ES-I3 (cell line): ENCODE results near the gene MSTO1.
A peak's percentile ranks its signal among the peaks of the same experiment; 100 is the strongest.
"Not testable (repeated sequence)": the region's sequence is repeated elsewhere in the genome, so short reads cannot be mapped to it uniquely, and the experiment has no call there.

Experiments used
- H3K36me3 ChIP-seq: 2 replicates; pipeline ENCODE4 v1.6.1; 2013; ENCODE audit warnings: mild to moderate bottlenecking, low read length, control low read depth, moderate library complexity; ENCODE audit not compliant: insufficient read depth
- H3K4me1 ChIP-seq: 2 replicates; pipeline ENCODE4 v1.6.1; 2013; ENCODE audit warnings: mild to moderate bottlenecking, control low read depth, low read length; ENCODE audit not compliant: insufficient read depth
- H3K9ac ChIP-seq: 2 replicates; pipeline ENCODE4 v1.6.1; 2013; ENCODE audit warnings: low read depth, mild to moderate bottlenecking, low read length, moderate library complexity
- H3K9me3 ChIP-seq: 2 replicates; pipeline ENCODE4 v1.6.1; 2013; ENCODE audit warnings: mild to moderate bottlenecking, low read length, moderate library complexity; ENCODE audit not compliant: control insufficient read depth, insufficient read depth

Gene MSTO1

DNA sequence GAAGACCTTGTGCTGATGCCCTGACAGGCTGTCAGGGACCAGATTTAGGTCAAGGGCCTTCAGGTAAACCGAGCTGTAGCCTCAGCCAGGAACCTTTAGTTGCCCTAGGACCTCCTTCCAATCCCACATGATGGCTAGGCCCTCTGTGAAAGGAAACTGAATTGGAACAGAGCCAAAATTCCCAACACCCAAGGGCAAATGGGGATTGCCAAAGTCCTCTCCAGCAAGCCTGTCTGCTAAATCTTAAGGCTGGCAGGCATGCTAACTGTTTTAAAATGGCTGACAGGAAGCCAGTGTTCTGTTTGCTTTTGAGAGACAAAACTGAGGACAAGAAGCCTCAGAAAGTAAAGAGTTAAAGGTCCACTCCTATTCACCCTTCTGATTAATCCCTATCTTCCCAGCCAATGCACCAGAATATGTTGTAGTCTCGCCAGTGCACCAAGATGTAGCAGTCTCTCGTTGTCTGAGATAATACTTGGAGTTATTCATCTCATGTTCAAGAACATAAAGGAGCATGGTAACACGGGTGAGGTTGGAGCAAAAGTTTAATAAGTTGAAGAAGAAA, 35.1 kb downstream of the MSTO1 start:
- peaks cover 26% of the 10 kb centered on the region for H3K9me3 ChIP-seq
- H3K36me3 ChIP-seq = peaks cover 6% of the 10 kb centered on the region
- H3K9ac ChIP-seq = no peak overlapping the region
- H3K4me1 ChIP-seq = no peaks in the 10 kb centered on the region

DNA sequence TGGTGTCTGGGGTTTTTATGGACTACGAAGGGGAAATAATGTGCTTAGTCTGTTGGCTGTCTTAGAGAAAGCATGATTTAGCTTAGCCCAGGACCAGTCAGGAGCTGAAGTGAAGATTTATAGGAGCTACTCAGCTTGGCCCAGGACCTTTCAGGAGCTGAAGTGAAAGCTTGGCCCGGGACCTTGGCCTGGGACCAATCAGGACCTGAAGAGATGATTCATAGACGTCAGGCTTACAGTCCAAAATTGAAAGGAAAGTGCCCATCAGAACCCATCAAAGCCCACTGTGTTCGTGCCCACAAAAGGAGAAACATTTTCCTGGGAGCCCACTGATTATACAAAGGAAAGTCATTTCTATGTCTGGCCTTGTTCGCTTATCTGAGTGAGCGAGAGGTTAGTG, 35.6 kb downstream of the MSTO1 start:
- H3K9me3 ChIP-seq = peaks cover 22% of the 10 kb centered on the region
- H3K36me3 ChIP-seq = peaks cover 6% of the 10 kb centered on the region
- H3K9ac ChIP-seq = no peak overlapping the region
- H3K4me1 ChIP-seq = no peaks in the 10 kb centered on the region

DNA sequence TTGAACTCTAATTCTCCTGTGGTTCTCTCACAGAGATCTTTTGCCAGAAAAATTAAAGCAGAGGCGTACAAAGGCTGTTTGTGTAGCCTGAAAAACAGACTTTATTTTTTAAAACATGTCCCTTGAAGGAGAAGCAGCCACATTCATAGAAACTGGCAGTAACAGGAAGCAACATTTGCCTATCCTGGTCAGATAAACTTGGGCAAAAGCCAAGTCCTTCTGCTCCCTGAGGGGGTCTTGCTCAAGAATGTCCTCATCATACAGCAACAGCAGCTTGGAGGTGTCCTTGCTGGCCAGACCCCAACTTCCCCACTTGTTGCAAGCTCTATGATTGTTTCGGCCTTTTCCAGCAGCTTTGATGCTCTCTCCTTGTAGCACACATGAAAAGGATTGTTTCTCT, 36.3 kb downstream of the MSTO1 start:
- Histone ChIP-seq H3K4me1 (peaks cover under 1% of the 10 kb centered on the region; the same call in 1 of the 2 replicates), H3K36me3 (peaks cover 5% of the 10 kb centered on the region), H3K9ac (no peak overlapping the region), H3K9me3 (peaks cover 19% of the 10 kb centered on the region)

DNA sequence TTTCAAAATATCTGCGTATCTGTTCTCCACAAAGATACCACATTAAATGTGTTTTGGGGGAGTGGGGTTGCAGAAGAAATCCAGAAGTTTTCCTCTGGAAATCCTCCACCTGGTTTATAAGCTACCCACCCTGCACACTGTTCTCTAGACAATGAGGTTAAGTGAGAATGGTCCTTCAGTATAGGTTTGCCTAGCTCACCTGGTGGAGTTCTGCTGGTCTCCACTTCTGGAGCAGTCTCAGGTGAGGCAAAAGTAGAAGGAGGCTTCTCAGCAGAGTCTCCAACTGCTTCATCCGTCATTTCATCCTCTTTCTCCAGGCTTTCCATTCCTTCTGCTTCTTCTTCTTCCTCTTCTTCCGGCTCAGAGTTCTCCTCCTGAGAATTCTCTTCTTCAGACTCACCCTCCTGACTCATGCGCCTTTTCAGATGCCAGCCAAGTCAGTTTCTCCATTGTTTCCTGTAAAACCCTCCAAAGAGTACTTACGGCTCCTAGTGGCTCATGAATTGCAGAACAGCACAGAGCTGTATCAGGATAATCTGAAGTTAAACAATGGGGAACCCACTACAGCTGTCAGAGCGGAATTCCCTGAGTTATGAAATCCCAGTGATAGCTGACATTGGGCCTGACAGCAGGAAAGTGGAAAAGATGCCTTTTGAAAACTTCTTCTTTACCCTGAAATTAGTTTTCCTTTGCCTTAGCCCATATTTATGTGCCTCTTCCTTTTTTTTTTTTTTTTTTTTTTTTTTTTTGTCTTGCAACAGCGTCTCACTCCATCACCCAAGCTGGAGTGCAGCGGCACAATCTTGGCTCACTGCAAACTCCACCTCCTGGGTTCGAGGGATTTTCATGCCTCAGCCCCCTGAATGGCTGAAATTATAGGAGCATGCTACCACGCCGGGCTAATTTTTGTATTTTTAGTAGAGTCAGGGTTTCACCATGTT, 38.5 kb downstream of the MSTO1 start:
- Histone ChIP-seq H3K9me3 (peaks cover 12% of the 10 kb centered on the region), H3K4me1 (peaks cover 8% of the 10 kb centered on the region; the same call in 1 of the 2 replicates), H3K9ac (peak overlapping the region; percentile 25; the same call in 1 of the 2 replicates), H3K36me3 (peaks cover 2% of the 10 kb centered on the region; the same call in 1 of the 2 replicates)

DNA sequence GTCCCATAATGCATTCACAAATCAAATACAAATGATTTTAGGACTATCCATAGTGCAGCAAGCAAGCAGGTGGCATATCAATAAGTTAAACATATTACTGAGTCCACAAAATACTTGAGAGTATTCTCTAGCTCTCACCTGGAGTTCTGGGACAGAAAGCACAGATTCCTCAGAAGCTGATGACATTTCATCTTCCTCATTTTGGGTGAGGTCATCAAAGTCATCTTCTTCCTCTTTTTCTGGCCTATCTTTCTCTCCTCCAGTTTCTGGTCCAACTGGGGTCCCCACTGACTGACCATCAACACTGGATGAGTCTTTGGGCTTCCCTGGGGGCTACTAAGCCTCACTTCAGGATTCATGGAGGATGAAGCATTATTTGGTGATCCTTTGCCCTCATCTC, 39.7 kb downstream of the MSTO1 start:
- Histone ChIP-seq H3K9ac (no peak overlapping the region), H3K36me3 (peaks cover 2% of the 10 kb centered on the region; the same call in 1 of the 2 replicates), H3K9me3 (peaks cover 4% of the 10 kb centered on the region; the same call in 1 of the 2 replicates), H3K4me1 (peaks cover 8% of the 10 kb centered on the region; the same call in 1 of the 2 replicates)

DNA sequence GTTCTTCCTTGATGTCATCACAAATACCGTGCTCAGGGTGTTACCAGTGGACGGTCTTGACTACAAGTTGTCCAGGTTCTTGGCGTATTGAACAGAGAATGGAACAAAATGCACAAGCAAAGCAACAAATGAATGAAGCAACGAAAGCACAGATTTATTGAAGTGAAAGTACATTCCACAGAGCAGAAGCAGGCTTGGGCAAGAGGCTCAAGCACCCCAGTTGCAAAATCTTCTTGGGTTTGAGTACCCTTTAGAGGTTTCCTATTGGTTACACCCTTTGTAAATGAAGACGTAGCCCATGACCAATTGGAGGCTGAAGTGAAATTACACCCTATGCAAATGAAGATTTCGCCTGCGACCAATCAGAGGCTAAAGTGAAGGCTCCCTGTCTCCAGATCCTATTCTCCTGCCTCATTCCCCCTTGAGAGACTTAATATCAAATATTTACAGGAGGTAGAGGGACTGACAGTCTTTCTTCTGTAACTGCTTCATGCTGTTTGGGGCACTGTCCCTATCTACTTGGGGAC, 40.3 kb downstream of the MSTO1 start:
- Histone ChIP-seq H3K9me3 (peaks cover 4% of the 10 kb centered on the region; the same call in 1 of the 2 replicates), H3K9ac (no peak overlapping the region), H3K36me3 (peaks cover 2% of the 10 kb centered on the region; the same call in 1 of the 2 replicates), H3K4me1 (peaks cover 8% of the 10 kb centered on the region; the same call in 1 of the 2 replicates)

DNA sequence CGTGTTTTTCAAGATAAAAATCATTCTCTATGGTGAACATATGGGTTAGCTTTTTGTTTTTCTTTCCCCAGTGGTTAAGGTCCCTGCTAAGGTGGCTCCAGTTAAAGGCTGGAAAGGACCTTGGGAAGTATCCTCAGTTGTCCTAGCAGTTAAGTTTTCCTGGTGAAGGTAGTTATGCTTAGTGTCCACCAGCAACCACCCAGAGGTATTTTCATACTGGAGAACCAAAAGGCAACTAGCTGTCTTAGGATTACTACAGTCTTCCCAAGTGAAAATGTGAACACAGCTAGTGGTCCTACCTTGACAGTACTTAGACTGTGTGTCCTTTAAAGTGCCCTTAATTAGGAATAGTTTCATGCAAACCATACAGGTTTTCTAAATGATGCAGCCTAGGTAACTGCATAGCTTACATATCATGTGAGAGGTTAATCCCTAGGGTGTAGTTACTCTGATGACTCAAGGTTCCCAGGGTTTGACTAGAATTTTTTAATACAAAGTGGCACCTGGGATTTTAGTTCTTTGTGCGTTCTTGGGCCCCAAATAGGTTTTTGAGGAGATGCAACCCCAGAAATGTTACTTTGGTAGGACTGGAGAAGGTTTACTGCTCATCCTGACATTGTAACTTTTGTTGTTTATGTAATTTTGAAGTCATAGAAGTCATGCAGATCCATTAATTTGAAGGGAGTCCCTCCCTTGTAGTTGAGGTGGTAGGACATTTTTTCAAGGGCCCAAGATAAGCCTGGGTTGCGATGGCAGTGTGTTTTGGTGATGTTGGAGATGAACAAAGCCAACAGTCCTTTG, 42.0 kb downstream of the MSTO1 start:
- H3K36me3 ChIP-seq = no peaks in the 10 kb centered on the region; the same call in 1 of the 2 replicates
- H3K9me3 ChIP-seq = no peaks in the 10 kb centered on the region
- H3K9ac ChIP-seq = no peak overlapping the region
- peaks cover 8% of the 10 kb centered on the region; the same call in 1 of the 2 replicates for H3K4me1 ChIP-seq

DNA sequence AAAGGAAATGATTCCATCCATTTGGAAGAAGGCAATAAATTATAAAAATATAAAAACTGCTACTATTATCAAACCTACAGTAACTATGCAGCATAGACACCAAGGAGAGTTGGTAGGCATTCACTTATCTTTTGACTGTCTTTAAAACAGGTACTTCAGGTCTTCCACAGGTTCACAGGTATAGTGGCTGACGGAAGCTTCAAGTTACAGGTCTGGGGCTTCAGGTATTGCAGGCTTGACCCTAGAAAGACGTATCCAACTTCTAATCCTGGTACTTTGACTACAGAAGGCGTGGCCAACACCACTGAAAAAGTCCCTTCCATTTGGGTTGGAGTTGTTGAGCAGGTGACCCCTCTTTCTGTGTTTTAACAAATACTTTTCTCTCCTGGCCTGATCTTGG, 42.9 kb downstream of the MSTO1 start:
- Histone ChIP-seq H3K9me3 (no peaks in the 10 kb centered on the region), H3K4me1 (peaks cover 8% of the 10 kb centered on the region; the same call in 1 of the 2 replicates), H3K9ac (no peak overlapping the region), H3K36me3 (no peaks in the 10 kb centered on the region; the same call in 1 of the 2 replicates)

DNA sequence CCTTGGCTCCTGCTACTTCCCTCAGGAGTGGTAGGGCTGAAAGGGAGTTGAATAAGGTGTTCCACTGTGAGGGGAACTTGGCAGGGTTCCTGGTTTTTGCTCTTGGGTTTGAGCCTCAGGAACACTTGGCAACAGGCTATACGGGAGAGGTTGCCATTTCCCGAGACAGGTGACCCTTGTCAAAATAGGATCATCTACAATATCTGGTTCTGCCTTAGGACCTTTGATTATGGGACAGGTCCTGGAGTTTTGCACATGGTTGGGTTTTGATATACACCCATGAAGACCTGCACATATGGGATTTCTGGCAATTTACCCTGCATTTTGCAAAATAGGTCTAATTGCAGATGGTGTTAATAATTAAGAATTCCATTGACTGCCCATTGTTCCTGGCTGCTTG, 47.4 kb downstream of the MSTO1 start:
- H3K9ac ChIP-seq = no peak overlapping the region
- H3K36me3 ChIP-seq = peaks cover 13% of the 10 kb centered on the region; the same call in 1 of the 2 replicates
- H3K9me3 ChIP-seq = no peaks in the 10 kb centered on the region
- no peaks in the 10 kb centered on the region for H3K4me1 ChIP-seq

DNA sequence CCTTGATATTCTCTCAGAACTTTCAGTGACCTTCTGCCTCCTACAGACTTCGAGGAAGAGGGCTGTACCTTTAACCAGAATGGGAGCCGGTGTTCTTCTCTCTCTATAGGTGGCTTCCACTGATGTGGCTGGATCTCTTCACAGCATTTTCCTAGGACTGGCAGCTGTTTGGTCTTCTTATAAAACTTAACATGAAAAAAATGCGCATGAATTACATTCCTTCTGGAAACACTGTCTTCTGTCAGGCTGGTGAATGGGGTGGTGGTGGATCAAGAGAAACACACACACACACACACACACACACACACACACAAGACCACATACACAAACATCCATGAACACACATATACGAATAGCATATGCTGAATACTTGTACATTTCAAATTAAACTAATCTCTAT, 51.2 kb downstream of the MSTO1 start:
- H3K9ac ChIP-seq, H3K9me3 ChIP-seq, H3K4me1 ChIP-seq: not testable (repeated sequence)
- H3K36me3 ChIP-seq = peaks cover 20% of the 10 kb centered on the region
